Mesothelial cell of epicardium (in vitro differentiated cells): ENCODE results near the gene TEX30. TPM values are rescaled to one million over a fixed set of nuclear protein-coding genes. Genes with fewer than 3 reads are reported as not detected.

ENCODE experiments used
- DNase-seq, 2 experiments: peaks; one replicate each; pipeline ENCODE4 v3.0.0; 2021; ENCODE audit warnings: low spot score in 2 of 2; ENCODE audit not compliant: unreplicated experiment in 2 of 2
- H3K27ac Mint-ChIP-seq: 2 replicates; pipeline ENCODE4 v1.8.0; 2021; ENCODE audit warnings: mixed read lengths
- H3K27me3 Mint-ChIP-seq: 2 replicates; pipeline ENCODE4 v1.8.0; 2021; ENCODE audit warnings: low read depth, mixed read lengths
- H3K36me3 Mint-ChIP-seq: 2 replicates; pipeline ENCODE4 v1.8.0; 2021; ENCODE audit warnings: mixed read lengths
- H3K4me1 Mint-ChIP-seq: 2 replicates; pipeline ENCODE4 v1.8.0; 2021; ENCODE audit warnings: mixed read lengths
- H3K4me3 Mint-ChIP-seq: 2 replicates; pipeline ENCODE4 v1.8.0; 2021; ENCODE audit warnings: mild to moderate bottlenecking, moderate library complexity, mixed read lengths
- H3K9me3 Mint-ChIP-seq: 2 replicates; pipeline ENCODE4 v1.8.0; 2021; ENCODE audit warnings: mixed read lengths
- CTCF ChIP-seq: fragments of 200-600 bp; sonication (generic); IDR thresholded peaks from one replicate; pipeline ENCODE4 v1.5.0; 2021; ENCODE audit warnings: antibody characterized with exemption; ENCODE audit not compliant: unreplicated experiment
- total RNA-seq: library from RNA; stranded (reverse); gene quantifications from 3 replicates; pipeline ENCODE4 v1.2.1, GENCODE V29; 2021

TEX30 gene
- total RNA-seq, 1 donor from 2014 or later = 8.6 TPM

DNA sequence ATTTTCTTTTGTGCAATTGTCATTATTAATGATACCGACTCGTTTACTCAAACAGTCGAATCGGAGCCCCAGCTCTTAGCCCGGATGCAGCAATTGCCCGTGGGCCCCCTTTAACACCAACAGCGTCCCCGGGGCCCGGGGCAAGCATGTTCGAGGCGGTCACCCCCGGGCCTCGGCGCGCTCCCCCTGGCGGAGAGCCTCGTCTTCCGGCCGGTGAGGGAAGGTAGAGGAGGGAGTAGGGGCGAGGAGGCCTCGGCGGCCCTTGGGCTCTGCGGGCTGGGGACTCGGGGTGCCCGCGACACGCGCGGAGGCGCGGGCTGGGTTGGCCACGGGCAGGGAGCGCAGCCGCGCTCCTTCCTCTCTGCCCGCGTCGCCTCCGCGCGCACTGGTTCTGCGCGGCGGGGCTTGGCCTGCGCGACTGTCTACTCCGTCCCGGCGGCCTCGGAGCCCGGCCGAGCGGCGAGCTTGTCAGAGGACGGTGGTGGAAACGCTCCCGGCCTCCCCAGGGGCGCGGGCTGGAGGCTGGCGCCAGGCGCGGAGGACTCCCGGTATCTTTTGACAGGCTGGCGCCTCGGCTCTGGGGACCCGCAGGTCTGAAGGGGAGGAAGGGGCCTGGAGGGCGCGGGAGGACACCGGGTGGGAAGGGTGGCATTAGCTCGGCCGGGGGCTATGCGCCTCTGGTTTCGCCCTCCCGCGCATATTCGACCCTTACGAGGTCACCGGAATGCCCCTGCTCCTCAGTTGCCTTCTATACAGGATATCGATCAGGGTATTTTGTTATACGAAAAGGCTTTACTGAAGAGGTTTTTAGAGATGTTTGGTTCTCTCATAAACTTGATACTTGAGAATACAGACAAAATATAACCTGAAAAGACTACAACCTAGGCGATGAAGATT, 26.8 kb upstream of the TEX30 start:
- Mint-ChIP-seq H3K27ac (peak overlapping the region; percentile 78), H3K4me1 (peaks cover 15% of the 10 kb centered on the region), H3K9me3 (no peaks in the 10 kb centered on the region), H3K27me3 (no peaks in the 10 kb centered on the region), H3K4me3 (peak overlapping the region; percentile 85), H3K36me3 (peaks cover 8% of the 10 kb centered on the region)
- DNase-seq = peak; percentile 58 to 85
- peak; percentile 70 for TF ChIP-seq CTCF

GRCh38 chr13:102799426-102800144, 26.0 kb upstream of the TEX30 start:
- peak in 1 of 2 experiments; percentile 60 for DNase-seq
- Mint-ChIP-seq H3K9me3 (no peaks in the 10 kb centered on the region), H3K4me3 (peak overlapping the region; percentile 85), H3K36me3 (peaks cover 2% of the 10 kb centered on the region), H3K27ac (peak overlapping the region; percentile 67), H3K27me3 (no peaks in the 10 kb centered on the region), H3K4me1 (peaks cover 15% of the 10 kb centered on the region)
- no peak for TF ChIP-seq CTCF

- Mint-ChIP-seq H3K27ac (peak within 1 kb of the TSS; percentile 67), H3K9me3 (no peaks in the 10 kb centered on the region), H3K4me3 (peak within 1 kb of the TSS; percentile 85)
Measured at GRCh38 chr13:102798581-102799425, 25.2 kb upstream of the TEX30 start, which contains the start of the genes BIVM and POGLUT2. Gene BIVM, plus strand, starts transcription at chr13:102799119. Its CDS starts 8,149 bp downstream, at chr13:102807268. Gene POGLUT2, minus strand, starts transcription at chr13:102798976. Its CDS starts 306 bp downstream, at chr13:102798670.

GRCh38 chr13:102793611-102794355, 20.2 kb upstream of the TEX30 start:
- Mint-ChIP-seq H3K9me3 (no peaks in the 10 kb centered on the region), H3K27ac (no peak overlapping the region), H3K36me3 (peaks cover 15% of the 10 kb centered on the region), H3K4me1 (peaks cover 5% of the 10 kb centered on the region), H3K27me3 (no peaks in the 10 kb centered on the region), H3K4me3 (no peak overlapping the region)
- no peak for TF ChIP-seq CTCF
- DNase-seq = no peak

More at GRCh38 chr13:102798581-102799425, 25.2 kb upstream of the TEX30 start, which contains the start of the genes BIVM and POGLUT2:
- peaks cover 2% of the 10 kb centered on the region for H3K36me3 Mint-ChIP-seq
- peak; percentile 71 to 85 for DNase-seq
- TF ChIP-seq CTCF = no peak
- H3K27me3 Mint-ChIP-seq = no peaks in the 10 kb centered on the region
- peaks cover 15% of the 10 kb centered on the region for H3K4me1 Mint-ChIP-seq

GRCh38 chr13:102792396-102792795, 18.8 kb upstream of the TEX30 start:
- no peak overlapping the region for H3K27ac Mint-ChIP-seq
- peaks cover 25% of the 10 kb centered on the region for H3K36me3 Mint-ChIP-seq
- no peaks in the 10 kb centered on the region for H3K27me3 Mint-ChIP-seq
- no peak for TF ChIP-seq CTCF
- H3K9me3 Mint-ChIP-seq = no peaks in the 10 kb centered on the region
- DNase-seq = no peak
- H3K4me3 Mint-ChIP-seq = no peak overlapping the region
- peaks cover 1% of the 10 kb centered on the region for H3K4me1 Mint-ChIP-seq
